ENCODE results near the gene A4GALT.
A peak's percentile ranks its signal among the peaks of the same experiment; 100 is the strongest.
"Not testable (repeated sequence)": the region's sequence is repeated elsewhere in the genome, so short reads cannot be mapped to it uniquely, and the experiment has no call there.

The A4GALT gene

GRCh38 chr22:42740320-42740719 lies 19.6 kb upstream of the A4GALT start:
- DNase-seq, result not testable (repeated sequence)

- no peak for DNase-seq
These were observed 13.7 kb upstream of the A4GALT start for GRCh38 chr22:42734406-42734805.

- not testable (repeated sequence) for DNase-seq
These were observed 12.7 kb upstream of the A4GALT start for GRCh38 chr22:42733394-42733793.

DNA sequence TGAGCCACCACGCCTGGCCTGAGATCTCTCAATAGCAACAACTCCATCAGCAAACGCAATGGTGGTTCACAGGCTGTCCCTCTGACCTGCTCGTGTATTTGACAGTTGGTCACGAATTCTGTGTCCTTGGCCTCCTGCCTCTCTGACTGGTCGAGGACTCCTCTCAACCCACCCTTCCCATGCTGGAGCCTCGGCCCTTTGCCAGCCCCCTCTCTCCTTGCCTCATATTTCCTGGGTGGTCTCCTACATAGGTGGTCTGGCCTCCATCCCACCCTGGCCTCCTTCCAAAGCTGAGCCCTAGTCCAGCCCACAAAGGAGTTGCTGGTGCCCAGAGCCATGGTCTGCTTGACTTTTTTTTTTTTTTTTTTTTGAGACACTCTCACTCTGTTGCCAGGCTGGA lies 11.4 kb upstream of the A4GALT start:
- no peak for DNase-seq

DNA sequence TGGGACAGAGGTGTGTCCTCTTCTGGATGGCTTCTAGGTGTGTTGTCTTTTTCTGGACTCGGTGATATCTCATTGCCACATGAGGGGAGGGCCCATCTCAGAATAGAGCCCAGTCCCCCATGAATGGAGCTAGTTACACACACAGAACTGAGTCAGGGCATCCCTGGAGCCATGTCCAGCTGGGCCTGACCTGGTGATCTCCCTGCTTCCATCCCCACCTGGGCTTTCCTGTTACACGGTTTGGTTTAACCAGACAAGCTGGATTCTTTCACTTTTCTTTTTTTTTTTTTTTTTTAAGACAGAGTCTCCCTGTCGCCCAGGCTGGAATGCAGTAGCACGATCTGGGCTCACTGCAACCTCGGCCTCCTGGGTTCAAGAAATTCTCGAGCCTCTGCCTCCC lies 6.1 kb upstream of the A4GALT start:
- no peak for DNase-seq

- no peak for DNase-seq
These were observed 5.1 kb upstream of the A4GALT start for GRCh38 chr22:42725606-42726355.

DNA sequence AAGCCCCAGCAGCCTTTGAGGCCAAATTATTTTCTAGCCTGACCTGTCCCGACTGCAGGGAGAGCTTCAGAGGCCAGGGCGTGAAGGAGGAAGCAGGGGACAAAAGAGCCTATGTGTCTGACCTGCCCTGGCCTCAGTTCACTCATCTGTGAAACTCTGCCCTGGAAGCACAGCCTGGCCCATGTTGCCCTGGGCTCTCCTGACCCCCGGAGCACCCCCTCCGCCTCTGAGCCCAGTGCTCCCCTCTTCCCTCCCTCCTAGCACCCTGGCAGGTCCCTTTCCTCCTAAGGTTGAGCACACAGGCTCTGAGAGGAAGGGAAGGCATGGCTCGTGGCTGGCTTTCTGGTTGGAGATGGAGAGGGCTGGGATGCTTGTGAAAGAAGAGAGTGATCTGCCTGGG lies 3.4 kb upstream of the A4GALT start:
- DNase-seq, result no peak

DNA sequence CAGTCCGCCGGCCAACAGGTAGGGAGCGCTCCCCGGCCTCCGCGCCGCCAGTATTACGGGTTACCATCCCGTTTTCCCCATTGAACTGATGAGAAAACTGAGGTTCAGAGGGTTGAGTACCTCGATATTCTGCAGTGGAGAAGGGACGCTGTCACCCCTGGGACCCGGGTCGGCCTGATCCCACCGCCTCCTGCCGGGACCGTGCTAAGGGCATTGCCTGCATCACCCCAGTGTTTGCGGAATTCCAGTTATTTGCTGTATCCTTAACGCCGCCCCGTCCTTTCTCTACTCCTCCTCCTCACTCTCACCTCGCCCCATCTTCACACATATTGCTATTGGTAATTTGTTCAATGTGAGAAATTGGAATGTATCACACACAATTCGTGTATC lies 370 bp upstream of the A4GALT start:
- DNase-seq, result no peak

DNA sequence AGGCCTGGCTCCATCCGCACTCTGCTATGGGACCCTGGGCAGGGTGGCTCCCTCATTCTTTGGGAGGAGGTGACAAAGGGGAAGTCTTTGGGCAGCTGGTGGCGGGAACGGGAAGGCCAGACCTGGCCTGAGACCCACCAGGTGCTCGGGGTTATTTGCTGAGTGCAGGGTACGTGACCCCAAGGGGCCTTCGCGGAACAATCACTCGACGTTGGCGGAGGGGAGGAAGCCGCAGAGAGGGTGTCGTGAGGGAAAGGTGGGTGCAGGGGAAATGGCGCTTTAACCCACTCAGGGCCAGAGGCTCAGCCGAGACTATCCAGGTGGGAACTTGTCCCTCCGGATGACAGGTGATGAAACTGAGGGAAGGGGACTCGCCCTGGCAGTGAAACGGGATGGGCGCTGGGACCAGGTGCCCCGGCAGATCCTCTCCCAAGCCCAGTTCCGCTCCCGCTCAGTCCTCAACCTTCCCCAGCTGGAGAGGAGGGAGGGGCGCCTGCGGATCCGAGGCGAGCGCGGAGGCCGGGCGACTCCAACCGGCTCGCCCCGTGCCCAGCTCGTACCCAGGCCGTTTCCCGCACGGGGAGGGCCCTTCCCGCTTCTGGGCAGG lies 911 bp downstream of the A4GALT start:
- DNase-seq, result no peak

DNA sequence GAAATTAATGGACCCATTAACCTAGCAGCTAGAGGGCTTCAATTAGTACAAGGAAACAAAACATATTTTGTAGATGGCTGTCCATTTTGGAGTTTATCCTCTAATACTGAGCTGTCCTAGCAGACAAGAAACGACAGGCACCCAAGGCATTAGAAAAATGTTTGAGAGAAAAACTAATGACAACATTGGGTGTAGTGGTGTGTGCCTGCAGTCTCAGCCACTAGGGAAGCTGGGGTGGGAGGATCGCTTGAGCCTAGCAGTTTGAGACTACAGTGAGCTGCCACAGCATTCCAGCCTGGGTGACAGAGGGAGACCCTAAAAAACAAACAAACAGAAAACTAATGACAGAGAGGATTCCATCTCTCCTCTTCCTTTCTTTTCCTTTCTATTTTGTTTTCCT lies 1.5 kb downstream of the A4GALT start:
- DNase-seq, result peak; percentile 54

DNA sequence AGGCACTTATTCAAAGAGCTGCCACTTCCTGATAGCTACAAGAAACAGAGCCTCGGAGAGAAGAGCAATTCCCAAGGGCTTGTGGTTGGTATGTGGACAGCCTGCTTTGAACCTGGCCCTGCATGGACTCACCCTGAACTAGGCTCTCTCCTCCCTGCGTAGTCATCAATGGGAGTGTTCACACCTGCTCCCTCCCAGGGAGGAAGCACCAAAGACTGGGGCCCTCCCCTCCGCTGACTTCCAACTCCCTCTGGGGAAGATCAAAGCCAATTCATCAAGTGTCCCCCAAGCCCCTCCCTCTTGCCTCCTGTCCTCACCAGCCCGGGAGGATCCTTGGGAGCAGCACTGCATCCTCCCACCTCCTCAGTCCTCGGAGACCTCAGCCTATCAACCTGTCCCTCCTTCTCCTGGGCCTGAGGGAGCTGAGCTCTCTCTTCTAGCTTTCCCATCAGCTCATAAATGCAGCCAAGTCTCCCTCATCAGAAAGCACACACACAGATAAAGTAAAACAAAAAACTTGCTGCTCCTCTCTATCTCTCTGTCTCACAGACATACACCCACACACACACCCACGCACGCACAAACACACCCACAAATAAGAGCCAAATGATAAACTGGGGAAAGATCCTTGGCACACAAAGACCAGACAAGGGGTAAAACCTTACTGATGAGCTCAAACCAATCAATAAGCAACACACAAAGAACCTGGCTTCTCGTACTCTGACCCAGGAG lies 3.3 kb downstream of the A4GALT start:
- no peak for DNase-seq

DNA sequence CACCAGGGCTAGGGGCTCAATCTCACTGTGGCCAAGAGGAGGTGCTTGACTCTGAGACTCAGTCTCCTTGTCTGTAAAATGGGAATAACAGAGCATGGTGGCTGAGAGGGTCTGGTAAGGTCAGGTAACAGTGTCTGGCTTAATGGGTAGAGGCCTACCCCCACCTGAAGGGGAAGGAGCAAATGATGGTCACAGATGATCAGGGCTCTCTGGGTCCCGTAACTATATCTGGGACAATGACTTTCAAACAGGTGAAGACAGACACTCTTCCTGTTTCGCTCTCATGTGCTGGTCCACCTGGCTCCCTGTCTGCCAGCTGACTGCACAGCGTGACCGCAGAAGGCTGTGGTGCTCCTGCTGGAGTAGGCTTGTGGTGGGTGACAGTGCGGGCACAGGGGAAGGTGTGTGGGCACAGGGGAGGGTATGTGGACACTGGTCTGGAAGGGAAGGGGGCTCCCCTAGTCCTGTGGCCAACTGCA lies 4.0 kb downstream of the A4GALT start:
- no peak for DNase-seq

DNA sequence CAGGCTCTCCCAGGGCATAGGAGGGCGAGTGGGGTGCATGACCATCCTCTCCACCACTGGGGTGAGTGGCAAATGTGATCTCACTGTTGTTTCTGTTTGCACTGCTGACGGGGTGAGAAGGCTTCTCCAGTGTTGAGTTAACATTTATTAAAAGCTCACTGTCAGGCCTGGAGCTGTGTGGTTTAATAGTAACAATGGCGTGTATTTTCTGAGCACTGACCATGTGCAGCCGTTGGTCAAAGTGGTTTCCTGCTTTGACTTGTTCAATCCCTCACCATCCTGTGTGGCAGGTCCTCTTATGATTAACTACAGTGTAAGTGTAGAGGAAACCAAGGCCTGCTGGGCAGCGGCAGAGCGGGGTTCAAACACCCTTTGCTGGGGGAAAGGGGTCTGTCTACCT lies 4.4 kb downstream of the A4GALT start:
- no peak for DNase-seq

DNA sequence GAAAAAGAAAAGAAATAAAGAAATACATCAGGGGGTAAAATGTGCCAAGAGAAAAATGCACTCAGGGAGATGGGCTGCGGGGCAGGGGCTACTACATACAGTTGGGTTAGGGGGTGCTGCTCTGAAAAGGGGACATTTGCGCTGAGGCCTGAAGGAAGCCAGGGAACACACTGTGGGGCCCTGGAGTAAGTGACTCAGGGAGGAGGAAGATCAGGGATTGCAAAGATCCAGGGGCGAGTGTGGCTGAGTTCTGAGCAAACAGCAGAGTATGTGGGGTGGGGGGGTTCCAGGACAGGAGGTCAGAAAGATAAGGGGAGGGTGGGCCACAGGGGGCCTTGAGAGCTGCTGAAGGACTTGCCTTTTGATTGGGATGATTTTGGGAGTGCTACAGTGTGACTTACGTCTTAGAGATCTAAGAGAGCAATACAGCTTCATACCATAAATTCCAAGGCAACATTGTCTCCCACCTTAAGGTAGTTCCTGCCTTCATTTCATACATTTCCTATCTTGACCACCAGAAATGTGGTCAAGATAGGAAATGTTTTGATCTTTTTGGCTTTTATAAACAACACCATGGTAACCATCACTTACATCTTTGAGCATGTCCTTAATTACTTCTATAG lies 5.8 kb downstream of the A4GALT start:
- DNase-seq, result no peak

DNA sequence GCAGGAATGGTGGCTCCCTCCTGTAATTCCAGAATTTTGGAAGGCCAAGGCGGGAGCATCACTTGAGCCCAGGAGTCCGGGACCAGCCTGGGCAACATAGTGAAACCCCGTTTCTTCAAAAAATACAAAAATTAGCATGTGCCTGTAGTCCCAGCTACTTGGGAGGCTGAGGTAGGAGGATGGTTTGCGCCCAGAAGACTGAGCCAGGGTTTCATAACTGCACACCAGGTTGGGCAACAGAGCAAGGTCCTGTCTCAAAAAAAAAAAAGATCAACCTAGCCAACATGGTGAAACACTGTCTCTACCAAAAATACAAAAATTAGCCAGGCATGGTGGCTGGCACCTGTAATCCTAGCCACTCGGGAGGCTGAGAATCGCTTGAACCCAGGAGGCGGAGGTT lies 6.4 kb downstream of the A4GALT start:
- no peak for DNase-seq

DNA sequence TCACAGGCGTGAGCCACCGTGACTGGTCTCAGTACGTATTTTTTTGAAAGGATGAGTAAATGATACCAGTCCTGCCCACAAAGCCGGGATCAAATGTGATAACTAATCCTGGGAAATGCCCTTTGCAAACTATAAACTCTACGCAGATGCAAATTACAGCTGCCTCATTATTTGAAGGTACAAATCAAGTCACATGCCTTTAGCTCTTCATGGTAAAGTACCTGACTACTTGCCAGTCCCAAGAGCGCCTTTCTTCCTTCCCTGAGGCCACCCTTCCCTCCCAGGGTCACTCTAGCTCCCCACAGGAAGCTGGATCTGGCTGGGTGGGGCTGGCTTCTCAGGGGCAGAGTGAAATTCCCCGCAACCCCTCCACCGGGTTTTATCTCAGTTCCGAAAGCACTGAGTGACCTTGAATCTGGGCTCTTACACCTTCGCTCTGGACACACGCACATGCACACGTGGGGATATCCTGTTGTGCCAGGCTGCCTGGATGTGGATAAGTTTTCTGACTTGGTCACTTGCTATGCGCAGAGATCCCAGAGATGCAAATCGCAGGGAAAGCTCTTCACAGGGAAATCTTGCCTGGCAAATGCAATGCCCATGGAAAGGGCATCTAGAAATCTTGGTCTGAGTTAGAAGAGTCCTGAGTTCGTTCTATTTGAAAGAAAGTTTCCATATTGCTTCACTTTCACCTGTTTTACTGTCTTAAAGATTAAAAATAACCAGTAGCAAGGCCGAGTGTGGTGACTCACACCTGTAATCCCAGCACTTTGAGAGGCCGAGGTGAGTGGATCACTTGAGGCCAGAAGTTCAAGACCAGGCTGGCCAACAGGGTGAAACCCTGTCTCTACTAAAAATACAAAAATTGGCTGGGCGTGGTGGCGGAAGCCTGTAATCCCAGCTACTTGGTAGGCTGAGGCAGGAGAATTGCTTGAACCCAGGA lies 8.5 kb downstream of the A4GALT start:
- no peak for DNase-seq

DNA sequence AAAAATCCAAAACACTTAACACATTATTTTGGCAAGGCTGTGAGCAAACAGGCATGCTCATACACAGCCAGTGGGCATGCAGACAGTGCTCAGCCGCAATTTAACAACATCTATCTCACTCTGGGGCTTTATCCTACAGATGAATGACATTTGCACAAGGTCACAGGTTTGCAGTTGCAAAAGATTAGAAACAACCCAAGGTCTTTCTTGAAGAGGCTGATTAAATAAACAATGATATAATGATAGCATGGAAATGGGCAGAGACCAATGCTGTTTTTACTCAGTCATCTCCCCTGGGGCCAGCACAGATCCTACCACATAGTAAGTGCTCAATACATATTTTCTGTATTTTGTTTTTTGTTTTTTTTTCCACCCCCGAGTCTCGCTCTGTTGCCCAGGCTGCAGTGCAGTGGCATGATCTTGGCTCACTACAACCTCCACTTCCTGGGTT lies 9.4 kb downstream of the A4GALT start:
- no peak for DNase-seq

DNA sequence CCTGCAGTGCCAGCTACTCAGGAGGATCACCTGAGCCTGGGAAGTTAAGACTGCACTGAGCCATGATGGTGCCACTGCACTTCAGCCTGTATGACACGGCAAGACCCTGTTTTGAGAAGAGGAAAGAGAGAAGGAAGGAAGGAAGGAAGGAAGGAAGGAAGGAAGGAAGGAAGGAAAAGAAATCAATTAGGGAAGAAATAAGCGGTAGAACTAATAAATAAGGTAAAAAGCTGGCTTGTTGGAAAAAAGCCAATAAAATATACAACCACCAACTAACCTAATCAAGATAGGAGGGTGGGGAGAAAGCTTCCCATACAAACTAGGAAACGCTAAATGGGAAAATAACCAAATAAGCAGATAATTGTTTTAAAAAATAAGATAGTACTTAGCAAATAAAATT lies 12.3 kb downstream of the A4GALT start:
- no peak for DNase-seq

- no peak for DNase-seq
These were observed 13.2 kb downstream of the A4GALT start for GRCh38 chr22:42707496-42707895.

- no peak for DNase-seq
These were observed 15.8 kb downstream of the A4GALT start for GRCh38 chr22:42704896-42705295.

DNA sequence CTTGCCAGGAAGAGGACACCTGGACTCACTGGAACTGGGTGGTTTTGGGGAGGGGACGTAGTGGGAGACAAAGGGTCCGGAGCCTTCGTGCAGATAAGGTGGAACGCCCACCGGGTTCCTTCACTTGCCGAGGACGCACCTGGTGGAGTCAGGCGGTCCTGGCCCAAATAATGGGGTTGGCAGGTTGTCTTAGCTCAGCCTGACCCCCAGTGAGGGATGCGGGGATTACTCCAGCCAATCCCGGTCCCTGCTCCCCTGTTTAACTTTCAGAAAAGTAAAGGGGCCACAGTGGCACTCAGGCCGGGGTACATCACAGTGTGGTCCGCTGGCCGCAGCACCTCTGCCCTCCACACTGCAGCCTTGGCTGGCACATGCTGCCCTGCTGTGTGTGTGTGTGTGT lies 18.0 kb downstream of the A4GALT start:
- DNase-seq, result no peak

DNA sequence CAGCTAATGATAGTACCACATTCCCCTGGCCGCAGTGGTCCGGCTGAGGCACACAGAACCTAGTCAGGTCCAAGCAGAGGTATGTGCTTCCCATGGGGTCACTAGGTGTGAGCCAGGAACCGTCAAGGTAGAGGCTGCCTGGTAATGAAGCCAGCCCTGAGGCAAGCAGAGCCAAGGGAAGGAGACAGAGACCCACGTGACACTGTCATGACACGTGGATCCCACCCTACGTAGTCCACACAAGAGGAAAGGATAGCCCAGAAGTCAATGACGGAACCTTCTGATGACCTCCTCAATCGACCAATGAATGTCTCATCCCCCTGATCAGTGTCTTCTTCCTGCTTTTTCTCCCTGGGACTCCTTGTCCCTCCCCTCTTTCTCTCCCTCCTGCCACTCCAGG lies 19.0 kb downstream of the A4GALT start:
- DNase-seq, result no peak
